HL-60 (cell line): ENCODE results near the gene SPDYC.
"Not testable (repeated sequence)": the region's sequence is repeated elsewhere in the genome, so short reads cannot be mapped to it uniquely, and the experiment has no call there.

Experiments
- DNase-seq, 2 experiments: peaks; one replicate each; pipeline ENCODE4 v3.0.0-alpha.2; 2010 to 2020; ENCODE audit warnings: low read depth in 1 of 2, low spot score in 1 of 2
- H3K27ac ChIP-seq: fragments of 250-450 bp; sonication (Bioruptor Pico); replicated peaks from 2 replicates; pipeline ENCODE4 v1.5.1; 2020; ENCODE audit warnings: mild to moderate bottlenecking, moderate library complexity
- H3K27me3 ChIP-seq: fragments of 250-450 bp; sonication (Bioruptor Pico); 2 replicates; pipeline ENCODE4 v1.5.1; 2021; ENCODE audit warnings: mild to moderate bottlenecking, moderate library complexity; ENCODE audit not compliant: insufficient read depth, poor library complexity, severe bottlenecking
- H3K4me3 ChIP-seq: replicated peaks from 2 replicates; pipeline ENCODE4 v1.5.1; 2011; ENCODE audit warnings: mild to moderate bottlenecking, control low read depth, low read length; ENCODE audit not compliant: insufficient read depth
- CTCF ChIP-seq: IDR thresholded peaks from one replicate; pipeline ENCODE4 v1.5.1; 2011; ENCODE audit warnings: low read length, control low read depth, inconsistent platforms; ENCODE audit not compliant: insufficient read depth
- GABPA ChIP-seq: IDR thresholded peaks from 2 replicates; pipeline ENCODE4 v1.6.1; 2012; ENCODE audit warnings: low read depth
- POLR2AphosphoS5 ChIP-seq: IDR thresholded peaks from 2 replicates; pipeline ENCODE4 v1.6.1; 2012; ENCODE audit warnings: low read depth
- REST ChIP-seq: IDR thresholded peaks from 2 replicates; pipeline ENCODE4 v1.6.1; 2012; ENCODE audit warnings: low read depth; ENCODE audit not compliant: insufficient replicate concordance
- SPI1 ChIP-seq: IDR thresholded peaks from 2 replicates; pipeline ENCODE4 v1.6.1; 2012; ENCODE audit warnings: low read depth, mild to moderate bottlenecking, borderline replicate concordance

The SPDYC gene

GRCh38 chr11:65172600-65172999 is 2.6 kb downstream of the SPDYC start:
- H3K27ac ChIP-seq, result no peak overlapping the region
- no peaks in the 10 kb centered on the region for H3K27me3 ChIP-seq
- TF ChIP-seq REST (no peak), SPI1 (no peak)
- DNase-seq, result no peak
- H3K4me3 ChIP-seq, result no peak overlapping the region

GRCh38 chr11:65174571-65175010 is 4.6 kb downstream of the SPDYC start:
- not testable (repeated sequence) for H3K27ac ChIP-seq

GRCh38 chr11:65180877-65181568 is 11.0 kb downstream of the SPDYC start:
- Histone ChIP-seq H3K4me3 (peak overlapping the region; percentile 97), H3K27ac (no peak overlapping the region), H3K27me3 (no peaks in the 10 kb centered on the region)
- DNase-seq, result peak; percentile 58 to 64
- TF ChIP-seq SPI1, result no peak
- TF ChIP-seq POLR2AphosphoS5, result peak; percentile 14; the same call in 1 of the 2 replicates
- peak; percentile 1 for TF ChIP-seq CTCF
- no peak for TF ChIP-seq REST

More at GRCh38 chr11:65174571-65175010, 4.6 kb downstream of the SPDYC start:
- DNase-seq, H3K27me3 ChIP-seq, H3K4me3 ChIP-seq: not testable (repeated sequence)

- no peak for TF ChIP-seq CTCF
- TF ChIP-seq GABPA, result no peak
- TF ChIP-seq REST, result no peak
- no peak for TF ChIP-seq POLR2AphosphoS5
- no peak for TF ChIP-seq SPI1
- peak; percentile 85 to 88 for DNase-seq
- Histone ChIP-seq H3K4me3 (peak within 1 kb of the TSS; percentile 97), H3K27me3 (no peaks in the 10 kb centered on the region), H3K27ac (peak within 1 kb of the TSS; percentile 70)
These were observed 11.7 kb downstream of the SPDYC start, which contains the start of gene CAPN1 for GRCh38 chr11:65181569-65182257. TSS of gene CAPN1 (plus strand) at chr11:65181928. CDS start at chr11:65182702, 774 bp downstream.
